ENCODE data around the gene ITGA3.
A peak's percentile ranks its signal among the peaks of the same experiment; 100 is the strongest.

ITGA3 gene

DNA sequence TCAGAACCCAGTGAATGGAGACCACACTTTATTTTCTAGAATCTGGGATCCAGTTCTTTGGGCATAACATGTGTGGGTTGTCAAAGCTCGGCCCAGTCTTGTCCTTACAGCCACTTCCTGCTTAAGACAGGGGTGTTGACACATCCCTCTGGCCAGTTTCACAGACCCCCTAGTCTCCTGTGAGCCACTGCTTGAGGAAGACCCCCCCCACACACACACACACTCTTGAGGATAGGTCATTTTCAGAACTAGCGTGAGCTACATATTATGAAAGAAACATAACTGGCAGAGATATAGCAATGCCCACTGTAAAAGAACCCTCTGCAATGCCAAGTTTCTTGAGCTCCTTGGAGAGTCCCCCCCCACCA, 36.0 kb downstream of the ITGA3 start:
- TF ChIP-seq, protein P1, sequence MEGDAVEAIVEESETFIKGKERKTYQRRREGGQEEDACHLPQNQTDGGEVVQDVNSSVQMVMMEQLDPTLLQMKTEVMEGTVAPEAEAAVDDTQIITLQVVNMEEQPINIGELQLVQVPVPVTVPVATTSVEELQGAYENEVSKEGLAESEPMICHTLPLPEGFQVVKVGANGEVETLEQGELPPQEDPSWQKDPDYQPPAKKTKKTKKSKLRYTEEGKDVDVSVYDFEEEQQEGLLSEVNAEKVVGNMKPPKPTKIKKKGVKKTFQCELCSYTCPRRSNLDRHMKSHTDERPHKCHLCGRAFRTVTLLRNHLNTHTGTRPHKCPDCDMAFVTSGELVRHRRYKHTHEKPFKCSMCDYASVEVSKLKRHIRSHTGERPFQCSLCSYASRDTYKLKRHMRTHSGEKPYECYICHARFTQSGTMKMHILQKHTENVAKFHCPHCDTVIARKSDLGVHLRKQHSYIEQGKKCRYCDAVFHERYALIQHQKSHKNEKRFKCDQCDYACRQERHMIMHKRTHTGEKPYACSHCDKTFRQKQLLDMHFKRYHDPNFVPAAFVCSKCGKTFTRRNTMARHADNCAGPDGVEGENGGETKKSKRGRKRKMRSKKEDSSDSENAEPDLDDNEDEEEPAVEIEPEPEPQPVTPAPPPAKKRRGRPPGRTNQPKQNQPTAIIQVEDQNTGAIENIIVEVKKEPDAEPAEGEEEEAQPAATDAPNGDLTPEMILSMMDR (IDR thresholded peaks at IDR 0.05; ENCODE audit: poor library complexity, severe bottlenecking), result no peak
- no peak overlapping the region for H3K4me3 ChIP-seq (ENCODE audit: severe bottlenecking)
- peaks cover 37% of the 10 kb centered on the region for H3K36me3 ChIP-seq (ENCODE audit: low read depth)
- peaks cover 3% of the 10 kb centered on the region for H3K4me1 ChIP-seq (ENCODE audit: insufficient read depth, poor library complexity, severe bottlenecking)
- H3K27ac ChIP-seq (ENCODE audit: poor library complexity, severe bottlenecking), result peak overlapping the region; percentile 55
- no peak for DNase-seq (ENCODE audit: low spot score)
- no peaks in the 10 kb centered on the region for H3K9me3 ChIP-seq (ENCODE audit: severe bottlenecking)
- no peaks in the 10 kb centered on the region for H3K27me3 ChIP-seq (ENCODE audit: insufficient read depth, poor library complexity, severe bottlenecking)
- ATAC-seq (ENCODE audit: low read depth), result no peak

DNA sequence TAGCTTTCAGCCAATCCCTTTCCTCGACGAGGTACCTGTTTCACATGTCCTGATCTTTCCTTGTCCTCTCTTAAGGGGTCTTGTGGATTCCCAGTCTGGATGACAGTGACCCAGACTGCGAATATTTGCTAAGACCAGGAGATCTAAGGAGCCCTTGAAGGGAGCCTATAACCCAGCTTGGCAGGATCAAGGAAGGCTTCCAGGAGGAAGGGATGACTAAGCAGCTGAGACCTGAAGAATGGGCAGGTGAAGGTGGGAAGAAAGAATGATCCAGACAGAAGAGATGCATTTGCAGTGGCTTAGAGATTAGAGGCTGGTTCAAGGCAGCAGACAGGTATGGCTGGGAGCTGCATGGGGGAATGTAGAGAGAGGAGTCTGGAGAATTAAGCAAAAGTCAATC, 37.3 kb downstream of the ITGA3 start:
- H3K27me3 ChIP-seq (ENCODE audit: insufficient read depth, poor library complexity, severe bottlenecking), result no peaks in the 10 kb centered on the region
- TF ChIP-seq, protein P1 (IDR thresholded peaks at IDR 0.05; ENCODE audit: poor library complexity, severe bottlenecking), result no peak
- peaks cover 26% of the 10 kb centered on the region for H3K36me3 ChIP-seq (ENCODE audit: low read depth)
- no peak for ATAC-seq (ENCODE audit: low read depth)
- H3K9me3 ChIP-seq (ENCODE audit: severe bottlenecking), result no peaks in the 10 kb centered on the region
- peak overlapping the region; percentile 55 for H3K27ac ChIP-seq (ENCODE audit: poor library complexity, severe bottlenecking)
- DNase-seq (ENCODE audit: low spot score), result no peak
- H3K4me1 ChIP-seq (ENCODE audit: insufficient read depth, poor library complexity, severe bottlenecking), result peaks cover 3% of the 10 kb centered on the region
- H3K4me3 ChIP-seq (ENCODE audit: severe bottlenecking), result no peak overlapping the region

DNA sequence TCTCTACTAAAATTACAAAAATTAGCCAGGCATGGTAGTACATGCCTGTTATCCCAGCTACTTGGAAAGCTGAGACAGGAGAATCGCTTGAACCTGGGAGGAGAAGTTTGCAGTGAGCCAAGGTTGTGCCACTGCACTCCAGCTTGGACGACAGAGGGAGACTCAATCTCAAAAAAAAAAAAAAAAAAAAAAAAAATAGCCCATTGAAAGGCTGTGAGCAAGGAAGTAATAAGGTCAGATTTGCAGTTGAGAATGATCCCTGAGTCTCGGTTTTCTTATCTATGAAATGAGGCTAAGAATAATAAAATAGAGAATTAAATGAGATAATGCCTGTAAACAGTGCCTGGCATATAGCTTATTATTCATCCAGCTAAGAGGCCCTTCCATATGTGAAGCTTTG, 37.9 kb downstream of the ITGA3 start:
- H3K27me3 ChIP-seq (ENCODE audit: insufficient read depth, poor library complexity, severe bottlenecking), result no peaks in the 10 kb centered on the region
- DNase-seq (ENCODE audit: low spot score) (no peak), ATAC-seq (ENCODE audit: low read depth) (peak; percentile 0; the same call in 1 of the 3 replicates)
- peaks cover 3% of the 10 kb centered on the region for H3K4me1 ChIP-seq (ENCODE audit: insufficient read depth, poor library complexity, severe bottlenecking)
- no peak overlapping the region for H3K4me3 ChIP-seq (ENCODE audit: severe bottlenecking)
- H3K27ac ChIP-seq (ENCODE audit: poor library complexity, severe bottlenecking), result peak overlapping the region; percentile 55
- peaks cover 21% of the 10 kb centered on the region for H3K36me3 ChIP-seq (ENCODE audit: low read depth)
- TF ChIP-seq, protein P1 (IDR thresholded peaks at IDR 0.05; ENCODE audit: poor library complexity, severe bottlenecking), result no peak
- H3K9me3 ChIP-seq (ENCODE audit: severe bottlenecking), result no peaks in the 10 kb centered on the region

DNA sequence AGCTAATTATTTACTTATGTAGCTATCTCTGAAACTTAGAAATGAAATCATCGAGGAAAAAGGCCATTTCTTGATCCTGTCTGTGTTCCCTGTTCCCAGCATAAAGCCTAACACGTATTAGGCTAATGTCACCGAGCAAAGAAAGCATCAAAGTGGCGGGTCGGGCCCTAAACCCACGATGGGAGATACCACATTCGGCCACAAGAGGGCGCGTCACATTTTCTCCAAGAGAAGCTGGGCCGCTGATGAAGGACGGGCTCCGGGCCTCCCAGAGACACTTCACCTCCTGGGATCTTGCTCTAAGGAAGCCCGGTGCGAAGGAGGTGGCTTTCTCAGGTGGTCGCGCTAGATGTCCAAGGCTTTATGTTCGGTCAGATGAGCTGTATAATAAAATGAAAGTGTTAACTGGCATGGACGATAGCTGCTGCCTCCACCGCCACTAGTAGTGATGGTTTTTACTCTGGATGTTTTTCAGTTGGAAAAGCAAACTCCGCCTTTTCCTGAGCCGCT, 38.4 kb downstream of the ITGA3 start:
- Histone ChIP-seq H3K9me3 (ENCODE audit: severe bottlenecking) (no peaks in the 10 kb centered on the region), H3K4me1 (ENCODE audit: insufficient read depth, poor library complexity, severe bottlenecking) (peaks cover 3% of the 10 kb centered on the region), H3K27ac (ENCODE audit: poor library complexity, severe bottlenecking) (peak overlapping the region; percentile 55), H3K4me3 (ENCODE audit: severe bottlenecking) (peak overlapping the region; percentile 52), H3K36me3 (ENCODE audit: low read depth) (peaks cover 17% of the 10 kb centered on the region), H3K27me3 (ENCODE audit: insufficient read depth, poor library complexity, severe bottlenecking) (no peaks in the 10 kb centered on the region)
- DNase-seq (ENCODE audit: low spot score), result peak; percentile 84
- TF ChIP-seq, protein P1 (IDR thresholded peaks at IDR 0.05; ENCODE audit: poor library complexity, severe bottlenecking), result peak; percentile 95
- peak; percentile 21 for ATAC-seq (ENCODE audit: low read depth)

DNA sequence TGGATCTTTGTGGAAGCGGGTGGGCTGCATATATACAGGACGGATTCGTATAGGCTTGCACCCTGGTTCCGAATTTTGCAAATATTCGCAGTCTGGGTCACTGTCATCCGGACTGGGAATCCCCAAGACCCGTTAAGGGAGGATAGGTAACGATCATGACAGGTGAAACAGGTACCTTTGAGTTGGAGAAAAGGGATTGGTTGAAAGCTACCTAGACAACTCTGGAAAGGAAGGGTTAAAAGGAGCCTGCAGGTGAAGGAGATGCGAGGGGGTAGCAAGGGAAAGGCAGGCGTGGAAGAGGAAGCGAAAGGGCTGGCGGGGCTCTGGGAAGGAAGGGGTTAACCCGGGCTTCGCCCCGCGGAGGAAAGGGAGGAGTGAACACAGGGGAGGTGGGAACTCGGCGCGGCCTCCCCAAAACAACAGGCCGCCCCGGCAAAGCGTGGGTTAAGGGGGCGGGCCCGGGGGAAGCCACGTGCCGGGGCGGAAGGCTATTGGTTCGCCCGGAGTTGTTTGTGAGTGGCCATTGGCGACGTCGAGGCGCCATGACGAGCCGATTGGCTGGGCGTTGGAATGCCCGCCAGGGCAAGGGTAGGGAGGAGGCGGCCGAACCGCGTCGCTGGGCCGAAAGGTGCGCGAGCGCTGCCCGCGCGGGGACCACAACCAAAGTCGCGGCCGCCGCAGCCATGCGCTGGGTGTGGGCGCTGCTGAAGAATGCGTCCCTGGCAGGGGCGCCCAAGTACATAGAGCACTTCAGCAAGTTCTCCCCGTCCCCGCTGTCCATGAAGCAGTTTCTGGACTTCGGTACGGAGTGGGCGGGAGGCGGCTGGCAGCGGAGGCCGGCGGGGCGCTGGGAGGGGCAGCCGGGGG, 39.1 kb downstream of the ITGA3 start, which contains the start of gene PDK2:
Gene PDK2, plus strand, starts transcription at position 599 of the 867 bp plus-strand sequence. Its CDS starts 85 bp downstream, at position 684.
- no peaks in the 10 kb centered on the region for H3K9me3 ChIP-seq (ENCODE audit: severe bottlenecking)
- H3K4me3 ChIP-seq (ENCODE audit: severe bottlenecking), result peak within 1 kb of the TSS; percentile 52
- peaks cover 12% of the 10 kb centered on the region for H3K36me3 ChIP-seq (ENCODE audit: low read depth)
- peak; percentile 73 for ATAC-seq (ENCODE audit: low read depth)
- peak within 1 kb of the TSS; percentile 55 for H3K27ac ChIP-seq (ENCODE audit: poor library complexity, severe bottlenecking)
- H3K4me1 ChIP-seq (ENCODE audit: insufficient read depth, poor library complexity, severe bottlenecking), result peaks cover 3% of the 10 kb centered on the region
- H3K27me3 ChIP-seq (ENCODE audit: insufficient read depth, poor library complexity, severe bottlenecking), result no peaks in the 10 kb centered on the region
- peak; percentile 96 for DNase-seq (ENCODE audit: low spot score)
- TF ChIP-seq, protein P1 (IDR thresholded peaks at IDR 0.05; ENCODE audit: poor library complexity, severe bottlenecking), result peak; percentile 15
